ENCODE data around the gene ZNF883.

Gene ZNF883

GRCh38 chr9:112917987-112918362 lies 94.0 kb downstream of the ZNF883 start:
- no peak for DNase-seq (ENCODE audit: low read depth, low spot score)

GRCh38 chr9:112917047-112917986 lies 94.7 kb downstream of the ZNF883 start:
- DNase-seq (ENCODE audit: low read depth, low spot score) = no peak

- DNase-seq (ENCODE audit: low read depth, low spot score) = no peak
Observed at GRCh38 chr9:112914524-112914923, 97.5 kb downstream of the ZNF883 start.

- DNase-seq (ENCODE audit: low read depth, low spot score) = no peak
Observed at GRCh38 chr9:112913326-112913725, 98.7 kb downstream of the ZNF883 start.

DNA sequence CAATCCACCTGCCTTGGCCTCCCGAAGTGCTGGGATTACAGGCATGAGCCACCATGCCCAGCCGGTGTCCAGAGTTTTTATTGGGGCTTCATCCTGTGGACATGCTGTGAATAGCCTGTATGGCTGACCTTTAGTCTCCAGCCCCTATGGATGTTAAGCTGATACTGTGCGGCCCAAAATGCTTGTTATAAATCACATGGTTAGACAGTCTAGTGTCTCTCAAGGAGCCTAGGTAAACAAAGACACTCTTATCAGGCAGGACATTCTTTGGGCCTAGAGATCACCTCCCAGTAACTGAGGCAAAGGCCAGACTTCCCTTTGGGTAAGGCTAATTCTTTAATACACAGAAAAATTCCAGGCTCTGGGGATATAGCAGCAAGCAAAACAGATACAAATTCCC lies 99.4 kb downstream of the ZNF883 start:
- no peak for DNase-seq (ENCODE audit: low read depth, low spot score)

GRCh38 chr9:112911736-112912135 lies 100.3 kb downstream of the ZNF883 start:
- no peak for DNase-seq (ENCODE audit: low read depth, low spot score)
